ENCODE results near the gene CNDP1.
A peak's percentile ranks its signal among the peaks of the same experiment; 100 is the strongest.

The CNDP1 gene

DNA sequence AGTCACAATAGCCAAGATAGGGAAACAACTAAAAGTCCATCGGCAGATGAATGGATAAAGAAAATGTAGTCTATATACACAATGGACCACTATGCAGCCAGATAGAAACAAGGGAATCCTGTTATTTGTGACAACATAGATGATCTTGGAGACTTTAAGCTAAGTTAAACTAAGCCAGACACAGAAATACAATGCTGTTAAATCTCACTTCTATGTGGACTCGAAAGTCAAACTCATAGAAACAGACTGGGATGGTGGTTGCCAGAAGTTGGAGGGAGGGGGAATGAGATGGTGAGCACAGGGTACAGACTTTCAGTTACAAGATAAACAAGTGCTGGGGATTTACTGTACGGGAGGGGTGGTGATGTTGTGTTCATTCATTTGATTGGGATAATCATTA lies 5.4 kb upstream of the CNDP1 start:
- H3K4me3 ChIP-seq = no peak overlapping the region
- no peak for DNase-seq (ENCODE audit: low spot score)

DNA sequence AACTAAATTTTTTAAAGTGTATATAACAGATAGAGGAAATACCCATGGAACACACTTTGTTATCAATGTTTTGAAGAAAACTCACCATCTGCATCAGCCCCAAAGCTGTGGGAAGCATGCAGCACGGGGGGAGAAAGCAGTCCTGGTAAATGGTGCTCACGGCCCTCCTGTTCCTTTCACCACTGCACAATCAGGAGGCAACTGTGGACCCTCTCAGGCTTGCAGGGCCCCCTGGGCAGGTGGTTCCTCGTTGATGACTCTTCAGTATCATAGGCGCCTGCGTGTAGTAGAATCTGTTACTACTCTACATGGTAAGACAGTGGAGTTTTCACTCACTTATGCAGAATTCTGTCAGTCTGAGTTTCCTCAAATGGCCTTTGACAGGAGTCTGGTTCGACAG lies 4.9 kb upstream of the CNDP1 start:
- peak; percentile 9 for DNase-seq (ENCODE audit: low spot score)
- Histone ChIP-seq H3K4me3 (no peak overlapping the region), H3K27ac (no peak overlapping the region)
- TF ChIP-seq CTCF (IDR thresholded peaks at IDR 0.05) = no peak

More for the DNA sequence above, 5.4 kb upstream of the CNDP1 start:
- H3K27ac ChIP-seq = no peak overlapping the region
- TF ChIP-seq CTCF (IDR thresholded peaks at IDR 0.05) = no peak

DNA sequence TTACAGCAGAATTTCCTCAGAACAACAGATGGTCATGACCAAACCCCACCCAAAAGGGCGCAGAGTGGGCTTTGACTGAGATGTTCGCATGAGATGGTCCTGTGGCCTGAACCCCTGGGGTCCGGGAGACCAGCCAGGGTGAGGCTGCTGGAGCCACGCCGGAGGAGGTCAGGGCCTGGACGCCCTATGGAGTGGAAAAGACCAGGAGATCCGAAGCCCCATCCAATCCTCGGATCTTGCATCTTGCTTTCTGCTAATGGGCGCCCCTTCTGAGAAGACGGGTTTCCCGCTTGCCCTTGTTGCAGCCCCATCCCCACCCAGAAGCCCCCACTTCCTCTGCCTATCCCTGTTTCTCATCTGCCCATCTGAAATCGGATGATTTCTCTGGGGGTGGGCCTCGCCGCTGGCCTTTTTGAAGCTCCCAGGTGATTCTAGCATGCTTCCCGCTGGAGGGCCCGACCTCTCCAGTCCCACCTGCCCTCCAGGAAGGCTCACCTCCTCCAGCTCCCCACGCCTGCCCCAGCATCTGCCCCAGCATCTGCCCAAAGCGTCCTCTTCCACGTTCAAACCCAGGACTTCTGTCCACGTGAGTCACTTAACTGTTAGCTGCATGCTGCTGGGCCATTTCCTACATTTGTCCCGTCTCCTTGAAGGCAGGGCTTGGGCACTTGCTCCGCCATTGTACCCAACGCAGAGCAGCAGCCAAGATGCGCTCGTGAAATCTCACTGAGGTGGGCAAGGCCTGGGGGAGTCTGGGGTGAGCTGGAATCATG lies 4.3 kb upstream of the CNDP1 start:
- no peak for TF ChIP-seq CTCF (IDR thresholded peaks at IDR 0.05)
- peak; percentile 49 for DNase-seq (ENCODE audit: low spot score)
- H3K27ac ChIP-seq = no peak overlapping the region
- H3K4me3 ChIP-seq = no peak overlapping the region

- peak; percentile 41 for DNase-seq (ENCODE audit: low spot score)
Measured at GRCh38 chr18:74530584-74530862, 3.8 kb upstream of the CNDP1 start.

GRCh38 chr18:74531043-74531442 lies 3.3 kb upstream of the CNDP1 start:
- no peak for TF ChIP-seq CTCF (IDR thresholded peaks at IDR 0.05)
- Histone ChIP-seq H3K4me3 (no peak overlapping the region), H3K27ac (no peak overlapping the region)
- peak; percentile 46 for DNase-seq (ENCODE audit: low spot score)

More at GRCh38 chr18:74530584-74530862, 3.8 kb upstream of the CNDP1 start:
- no peak overlapping the region for H3K4me3 ChIP-seq
- no peak overlapping the region for H3K27ac ChIP-seq
- TF ChIP-seq CTCF (IDR thresholded peaks at IDR 0.05) = no peak

GRCh38 chr18:74532511-74533025 lies 1.7 kb upstream of the CNDP1 start:
- Histone ChIP-seq H3K4me3 (no peak overlapping the region), H3K27ac (no peak overlapping the region)
- no peak for TF ChIP-seq CTCF (IDR thresholded peaks at IDR 0.05)
- DNase-seq (ENCODE audit: low spot score) = peak; percentile 53

GRCh38 chr18:74533666-74534065 lies 634 bp upstream of the CNDP1 start:
- peak; percentile 56 for DNase-seq (ENCODE audit: low spot score)
- TF ChIP-seq CTCF (IDR thresholded peaks at IDR 0.05) = no peak
- no peak overlapping the region for H3K4me3 ChIP-seq
- no peak overlapping the region for H3K27ac ChIP-seq

Data from coronary artery (tissue), 2 donors.